Measurements from ENCODE around the gene PCED1B. TPM values are rescaled to one million over a fixed set of nuclear protein-coding genes. Genes with fewer than 3 reads are reported as not detected.
A peak's percentile ranks its signal among the peaks of the same experiment; 100 is the strongest.

PCED1B gene
- polyA plus RNA-seq, 1 donor from 2014 or later: 34.0 TPM

GRCh38 chr12:47219243-47219642 is 139.8 kb downstream of the PCED1B start:
- H3K36me3 Mint-ChIP-seq: peaks cover 19% of the 10 kb centered on the region

GRCh38 chr12:47221256-47222023 is 142.0 kb downstream of the PCED1B start:
- H3K4me1 Mint-ChIP-seq: peaks cover 59 to 62% (median 60%) of the 10 kb centered on the region in 3 donors
- no peaks in the 10 kb centered on the region for H3K9me3 Mint-ChIP-seq
- H3K27ac Mint-ChIP-seq: peak overlapping the region in 2 of 3 donors; percentile 53 to 88
- no peaks in the 10 kb centered on the region for H3K27me3 Mint-ChIP-seq
- peak overlapping the region in 3 of 4 donors; percentile 41 to 60 (median 41) for H3K4me3 Mint-ChIP-seq
- H3K36me3 Mint-ChIP-seq: peaks cover 17% of the 10 kb centered on the region

More at GRCh38 chr12:47219243-47219642, 139.8 kb downstream of the PCED1B start:
- Mint-ChIP-seq H3K27me3 (no peaks in the 10 kb centered on the region), H3K4me3 (peak overlapping the region; percentile 87 to 97 (median 94)), H3K4me1 (peaks cover 40 to 43% (median 40%) of the 10 kb centered on the region in 3 donors), H3K9me3 (no peaks in the 10 kb centered on the region), H3K27ac (peak overlapping the region; percentile 37 to 91 (median 86))

GRCh38 chr12:47222520-47223030 is 143.2 kb downstream of the PCED1B start:
- Mint-ChIP-seq H3K4me3 (peak overlapping the region; percentile 70 to 98 (median 84)), H3K4me1 (peaks cover 62 to 64% (median 64%) of the 10 kb centered on the region in 3 donors), H3K27ac (peak overlapping the region; percentile 46 to 94 (median 94)), H3K9me3 (no peaks in the 10 kb centered on the region), H3K36me3 (peaks cover 17% of the 10 kb centered on the region), H3K27me3 (no peaks in the 10 kb centered on the region)

- peaks cover 17% of the 10 kb centered on the region for H3K36me3 Mint-ChIP-seq
- peaks cover 60 to 66% (median 64%) of the 10 kb centered on the region in 3 donors for H3K4me1 Mint-ChIP-seq
- peak overlapping the region; percentile 70 to 98 (median 84) for H3K4me3 Mint-ChIP-seq
- H3K27me3 Mint-ChIP-seq: no peaks in the 10 kb centered on the region
- peak overlapping the region; percentile 46 to 94 (median 94) for H3K27ac Mint-ChIP-seq
- no peaks in the 10 kb centered on the region for H3K9me3 Mint-ChIP-seq
Observed at GRCh38 chr12:47223031-47223847, 143.8 kb downstream of the PCED1B start.

GRCh38 chr12:47223848-47224213 is 144.4 kb downstream of the PCED1B start:
- Mint-ChIP-seq H3K4me1 (peaks cover 61 to 69% (median 67%) of the 10 kb centered on the region in 3 donors), H3K36me3 (peaks cover 16% of the 10 kb centered on the region), H3K27me3 (no peaks in the 10 kb centered on the region), H3K9me3 (no peaks in the 10 kb centered on the region), H3K4me3 (peak overlapping the region; percentile 70 to 98 (median 84)), H3K27ac (peak overlapping the region; percentile 46 to 94 (median 94))

GRCh38 chr12:47224563-47225133 is 145.2 kb downstream of the PCED1B start:
- H3K4me3 Mint-ChIP-seq: peak overlapping the region in 3 of 4 donors; percentile 15 to 98 (median 63)
- H3K9me3 Mint-ChIP-seq: no peaks in the 10 kb centered on the region
- H3K27me3 Mint-ChIP-seq: no peaks in the 10 kb centered on the region
- H3K36me3 Mint-ChIP-seq: peaks cover 13% of the 10 kb centered on the region
- H3K4me1 Mint-ChIP-seq: peaks cover 57 to 68% (median 66%) of the 10 kb centered on the region in 3 donors
- H3K27ac Mint-ChIP-seq: peak overlapping the region; percentile 0 to 43 (median 25)

- H3K27ac Mint-ChIP-seq: peak overlapping the region in 2 of 3 donors; percentile 43 to 46
- H3K27me3 Mint-ChIP-seq: no peaks in the 10 kb centered on the region
- peak overlapping the region in 3 of 4 donors; percentile 15 to 66 (median 17) for H3K4me3 Mint-ChIP-seq
- peaks cover 9% of the 10 kb centered on the region for H3K36me3 Mint-ChIP-seq
- H3K4me1 Mint-ChIP-seq: peaks cover 57 to 65% (median 64%) of the 10 kb centered on the region in 3 donors
- no peaks in the 10 kb centered on the region for H3K9me3 Mint-ChIP-seq
Observed at GRCh38 chr12:47225356-47225755, 145.9 kb downstream of the PCED1B start.

GRCh38 chr12:47226199-47226598 is 146.8 kb downstream of the PCED1B start:
- Mint-ChIP-seq H3K4me1 (peaks cover 57 to 61% (median 61%) of the 10 kb centered on the region in 3 donors), H3K27ac (peak overlapping the region; percentile 9 to 68 (median 46)), H3K4me3 (peak overlapping the region in 2 of 4 donors; percentile 15 to 66), H3K27me3 (no peaks in the 10 kb centered on the region), H3K9me3 (no peaks in the 10 kb centered on the region), H3K36me3 (peaks cover 6% of the 10 kb centered on the region)

- no peaks in the 10 kb centered on the region for H3K9me3 Mint-ChIP-seq
- H3K4me3 Mint-ChIP-seq: no peak overlapping the region
- H3K36me3 Mint-ChIP-seq: peaks cover 6% of the 10 kb centered on the region
- peaks cover 37 to 47% (median 45%) of the 10 kb centered on the region in 3 donors for H3K4me1 Mint-ChIP-seq
- H3K27ac Mint-ChIP-seq: peak overlapping the region in 2 of 3 donors; percentile 53 to 94
- no peaks in the 10 kb centered on the region for H3K27me3 Mint-ChIP-seq
Observed at GRCh38 chr12:47228802-47229201, 149.4 kb downstream of the PCED1B start.

- H3K4me1 Mint-ChIP-seq: peaks cover 16 to 30% (median 23%) of the 10 kb centered on the region in 3 donors
- peaks cover 11% of the 10 kb centered on the region for H3K36me3 Mint-ChIP-seq
- peak overlapping the region in 1 of 3 donors; percentile 13 for H3K27ac Mint-ChIP-seq
- no peak overlapping the region for H3K4me3 Mint-ChIP-seq
- H3K9me3 Mint-ChIP-seq: no peaks in the 10 kb centered on the region
- H3K27me3 Mint-ChIP-seq: no peaks in the 10 kb centered on the region
Observed at GRCh38 chr12:47231456-47231855, 152.0 kb downstream of the PCED1B start.

- no peak overlapping the region for H3K4me3 Mint-ChIP-seq
- H3K4me1 Mint-ChIP-seq: peaks cover 21 to 31% (median 24%) of the 10 kb centered on the region in 3 donors
- no peak overlapping the region for H3K27ac Mint-ChIP-seq
Observed at GRCh38 chr12:47234576-47235141, 155.2 kb downstream of the PCED1B start.

GRCh38 chr12:47235258-47236040 is 156.0 kb downstream of the PCED1B start:
- peak overlapping the region in 1 of 3 donors; percentile 63 for H3K27ac Mint-ChIP-seq
- H3K9me3 Mint-ChIP-seq: no peaks in the 10 kb centered on the region
- peaks cover 19 to 31% (median 24%) of the 10 kb centered on the region in 3 donors for H3K4me1 Mint-ChIP-seq
- H3K27me3 Mint-ChIP-seq: no peaks in the 10 kb centered on the region
- peaks cover 15% of the 10 kb centered on the region for H3K36me3 Mint-ChIP-seq
- peak overlapping the region in 1 of 4 donors; percentile 78 for H3K4me3 Mint-ChIP-seq

More at GRCh38 chr12:47234576-47235141, 155.2 kb downstream of the PCED1B start:
- Mint-ChIP-seq H3K9me3 (no peaks in the 10 kb centered on the region), H3K36me3 (peaks cover 13% of the 10 kb centered on the region), H3K27me3 (no peaks in the 10 kb centered on the region)

GRCh38 chr12:47236109-47236714 is 156.8 kb downstream of the PCED1B start:
- no peaks in the 10 kb centered on the region for H3K9me3 Mint-ChIP-seq
- H3K36me3 Mint-ChIP-seq: peaks cover 15% of the 10 kb centered on the region
- peak overlapping the region in 2 of 4 donors; percentile 37 to 78 for H3K4me3 Mint-ChIP-seq
- peaks cover 19 to 31% (median 19%) of the 10 kb centered on the region in 3 donors for H3K4me1 Mint-ChIP-seq
- no peaks in the 10 kb centered on the region for H3K27me3 Mint-ChIP-seq
- peak overlapping the region in 2 of 3 donors; percentile 63 to 76 for H3K27ac Mint-ChIP-seq
